Kidney (tissue), 14 donors: ENCODE data around the gene FAM131A. TPM values are rescaled to one million over a fixed set of nuclear protein-coding genes. Genes with fewer than 3 reads are reported as not detected.

ENCODE experiments used
- DNase-seq, 5 donors: peaks; one replicate each; pipeline ENCODE4 v3.0.0-alpha.2; 2013 to 2020
- FAIRE-seq: peaks from 2 replicates; lab custom pipeline; 2012; peaks lifted over from hg19 to GRCh38; lab: Jason Lieb, UNC
- H3K27ac ChIP-seq, 2 donors: one replicate each; pipeline ENCODE4 v1.7.0; 2013; ENCODE audit warnings: low read depth in 2 of 2, low read length in 2 of 2, inconsistent platforms in 1 of 2
- H3K27me3 ChIP-seq: one replicate; pipeline ENCODE4 v1.7.1; 2013; ENCODE audit warnings: low read length, inconsistent platforms; ENCODE audit not compliant: control insufficient read depth, insufficient read depth
- H3K36me3 ChIP-seq, 3 donors: one replicate each; pipeline versions ENCODE4 v1.7.0 to v1.7.1; 2013; ENCODE audit warnings: low read length in 3 of 3, control low read depth in 1 of 3, inconsistent platforms in 1 of 3; ENCODE audit not compliant: insufficient read depth in 3 of 3, control insufficient read depth in 2 of 3
- H3K4me1 ChIP-seq, 3 donors: one replicate each; pipeline versions ENCODE4 v1.7.0 to v1.7.1; 2013; ENCODE audit warnings: low read length in 3 of 3, inconsistent platforms in 1 of 3, low read depth in 1 of 3; ENCODE audit not compliant: control insufficient read depth in 2 of 3, insufficient read depth in 2 of 3
- H3K4me3 ChIP-seq, 3 donors: one replicate each; pipeline versions ENCODE4 v1.7.0 to v1.8.1; 2013; ENCODE audit warnings: low read length in 3 of 3, control low read depth in 1 of 3, inconsistent platforms in 1 of 3
- H3K9ac ChIP-seq, 3 donors: one replicate each; pipeline versions ENCODE4 v1.7.0 to v1.7.1; 2013; ENCODE audit warnings: low read length in 3 of 3, control low read depth in 1 of 3, inconsistent platforms in 1 of 3
- H3K9me3 ChIP-seq, 3 donors: one replicate each; pipeline versions ENCODE4 v1.7.0 to v1.7.1; 2013; ENCODE audit warnings: low read length in 3 of 3, control low read depth in 1 of 3, inconsistent platforms in 1 of 3; ENCODE audit not compliant: control insufficient read depth in 2 of 3, insufficient read depth in 1 of 3
- intact Hi-C: fragments of 100-400 bp; cut with DNase I; formaldehyde crosslinking; loops from one replicate; pipeline ENCODE4 v1.11.1; 2022
- polyA plus RNA-seq: library from polyadenylated mRNA; stranded (reverse); fragments of 350-450 nt; fragmentation: Illumina TruSeq; extraction: RNeasy Lipid Tissue Mini Kit (QIAGEN cat#74804); gene quantifications from one replicate; pipeline ENCODE4 v1.2.3, GENCODE V29; 2014; ENCODE audit warnings: low read depth, low replicate concordance; ENCODE audit not compliant: insufficient read depth
- total RNA-seq: library from RNA; stranded (reverse); fragmentation: NEBNext Ultra II Directional; extraction: Animal tissue kit (Norgen Biotek cat#: 25700); gene quantifications from one replicate; pipeline ENCODE4 v1.2.1, GENCODE V29; 2021
- TF ChIP-seq, protein P1 (sequence below): IDR thresholded peaks from 3 replicates; pipeline ENCODE4 v1.5.1; 2012; ENCODE audit warnings: mild to moderate bottlenecking, moderate library complexity, borderline replicate concordance; ENCODE audit not compliant: insufficient read depth; ENCODE audit errors: extremely low read depth
- donor health status: control.
- donor health status: control.
- donor health status: control.
- donor health status: control.
- donor health status: control.
- donor health status: DM: yes; HTN: yes; CAD: no.
- donor health status: Normal renal cell carcinoma (clear cell type).

Gene FAM131A
- total and polyA plus RNA-seq, 2 donors from 2014 or later = 14.0 to 20.1 TPM

DNA sequence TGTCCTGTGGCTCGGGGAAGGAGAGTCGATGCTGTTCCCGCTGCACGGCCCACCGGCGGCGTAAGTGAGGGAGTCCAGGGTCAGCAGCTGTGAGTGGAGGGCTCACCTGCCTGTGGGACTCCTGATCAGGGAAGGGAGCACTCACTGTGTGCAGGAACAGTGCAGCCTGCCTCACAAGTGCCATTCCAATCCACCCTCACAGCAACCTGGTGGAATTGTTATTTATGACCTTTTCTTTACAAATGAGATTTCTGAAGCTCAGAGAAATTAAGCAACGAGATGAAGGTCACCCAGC lies 51.5 kb downstream of the FAM131A start:
- FAIRE-seq (no peak), DNase-seq (no peak)
- Histone ChIP-seq H3K4me3 (no peak overlapping the region), H3K36me3 (no peaks in the 10 kb centered on the region), H3K9ac (no peak overlapping the region), H3K9me3 (no peaks in the 10 kb centered on the region), H3K27me3 (no peaks in the 10 kb centered on the region), H3K27ac (no peak overlapping the region), H3K4me1 (no peaks in the 10 kb centered on the region)
- TF ChIP-seq, protein P1, sequence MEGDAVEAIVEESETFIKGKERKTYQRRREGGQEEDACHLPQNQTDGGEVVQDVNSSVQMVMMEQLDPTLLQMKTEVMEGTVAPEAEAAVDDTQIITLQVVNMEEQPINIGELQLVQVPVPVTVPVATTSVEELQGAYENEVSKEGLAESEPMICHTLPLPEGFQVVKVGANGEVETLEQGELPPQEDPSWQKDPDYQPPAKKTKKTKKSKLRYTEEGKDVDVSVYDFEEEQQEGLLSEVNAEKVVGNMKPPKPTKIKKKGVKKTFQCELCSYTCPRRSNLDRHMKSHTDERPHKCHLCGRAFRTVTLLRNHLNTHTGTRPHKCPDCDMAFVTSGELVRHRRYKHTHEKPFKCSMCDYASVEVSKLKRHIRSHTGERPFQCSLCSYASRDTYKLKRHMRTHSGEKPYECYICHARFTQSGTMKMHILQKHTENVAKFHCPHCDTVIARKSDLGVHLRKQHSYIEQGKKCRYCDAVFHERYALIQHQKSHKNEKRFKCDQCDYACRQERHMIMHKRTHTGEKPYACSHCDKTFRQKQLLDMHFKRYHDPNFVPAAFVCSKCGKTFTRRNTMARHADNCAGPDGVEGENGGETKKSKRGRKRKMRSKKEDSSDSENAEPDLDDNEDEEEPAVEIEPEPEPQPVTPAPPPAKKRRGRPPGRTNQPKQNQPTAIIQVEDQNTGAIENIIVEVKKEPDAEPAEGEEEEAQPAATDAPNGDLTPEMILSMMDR = no peak
- intact Hi-C loops = no loop called here

DNA sequence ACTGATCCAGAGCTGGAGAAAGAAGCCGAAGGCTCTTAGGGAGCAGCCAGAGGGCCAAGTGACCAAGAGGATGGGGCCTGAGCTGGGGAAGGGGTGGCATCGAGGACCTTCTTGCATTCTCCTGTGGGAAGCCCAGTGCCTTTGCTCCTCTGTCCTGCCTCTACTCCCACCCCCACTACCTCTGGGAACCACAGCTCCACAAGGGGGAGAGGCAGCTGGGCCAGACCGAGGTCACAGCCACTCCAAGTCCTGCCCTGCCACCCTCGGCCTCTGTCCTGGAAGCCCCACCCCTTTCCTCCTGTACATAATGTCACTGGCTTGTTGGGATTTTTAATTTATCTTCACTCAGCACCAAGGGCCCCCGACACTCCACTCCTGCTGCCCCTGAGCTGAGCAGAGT lies 52.0 kb downstream of the FAM131A start:
- intact Hi-C loops = no loop called here
- Histone ChIP-seq H3K27ac (no peak overlapping the region), H3K4me3 (no peak overlapping the region), H3K36me3 (no peaks in the 10 kb centered on the region), H3K27me3 (no peaks in the 10 kb centered on the region), H3K4me1 (no peaks in the 10 kb centered on the region), H3K9ac (no peak overlapping the region), H3K9me3 (no peaks in the 10 kb centered on the region)
- TF ChIP-seq, protein P1 = no peak
- no peak for FAIRE-seq
- DNase-seq = no peak

DNA sequence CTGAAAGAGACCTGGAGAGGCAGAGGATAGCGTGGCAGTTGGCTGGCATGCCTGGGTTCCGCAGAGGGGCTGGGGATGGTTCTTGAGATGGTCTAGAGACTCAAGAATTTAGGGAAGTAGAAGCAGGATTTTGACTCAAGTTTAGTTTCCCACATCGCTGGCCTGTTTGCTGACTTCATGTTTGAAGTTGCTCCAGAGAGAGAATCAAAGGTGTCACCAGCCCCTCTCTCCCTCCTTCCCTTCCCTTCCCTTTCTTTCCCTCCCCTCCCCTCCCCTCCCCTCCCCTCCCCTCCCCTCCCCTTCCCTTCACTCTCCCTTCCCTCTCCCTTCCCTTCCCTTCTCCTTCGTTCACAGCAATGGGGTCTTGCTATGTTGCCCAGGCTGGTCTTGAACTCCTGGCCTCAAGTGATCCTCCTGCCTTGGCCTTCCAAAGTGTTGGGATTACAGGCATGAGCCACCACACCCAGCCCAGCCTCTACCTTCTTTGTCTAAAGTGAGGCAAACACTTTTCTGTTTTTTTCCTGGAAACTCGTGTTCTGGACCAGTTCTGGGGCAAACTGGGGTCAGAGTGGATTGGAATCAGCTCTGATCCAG lies 52.6 kb downstream of the FAM131A start:
- H3K36me3 ChIP-seq = no peaks in the 10 kb centered on the region
- no peak overlapping the region for H3K4me3 ChIP-seq
- FAIRE-seq (no peak), DNase-seq (no peak)
- intact Hi-C loops = no loop called here
- no peaks in the 10 kb centered on the region for H3K27me3 ChIP-seq
- no peak overlapping the region for H3K27ac ChIP-seq
- H3K9me3 ChIP-seq = no peaks in the 10 kb centered on the region
- no peak overlapping the region for H3K9ac ChIP-seq
- no peaks in the 10 kb centered on the region for H3K4me1 ChIP-seq
- TF ChIP-seq, protein P1 = no peak

DNA sequence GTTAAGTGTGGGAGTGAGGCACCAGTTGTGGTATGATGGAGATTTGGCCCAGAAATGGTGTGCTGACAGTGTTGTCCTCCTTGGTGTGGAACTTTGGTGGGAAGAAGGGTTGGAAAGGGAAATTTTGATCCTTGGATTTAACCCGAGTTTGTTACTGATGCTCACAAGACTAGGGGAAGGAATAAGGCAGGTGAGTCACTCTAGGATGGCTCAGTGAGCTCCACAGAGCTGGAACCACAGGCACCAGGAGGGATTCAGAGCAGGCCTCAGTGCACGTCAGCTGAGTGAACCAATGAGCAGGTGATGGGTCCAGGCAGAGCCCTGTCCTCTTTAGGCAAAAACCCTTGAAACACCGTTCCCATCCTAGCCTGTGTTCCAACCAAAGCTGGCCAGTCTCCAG lies 53.9 kb downstream of the FAM131A start:
- Histone ChIP-seq H3K36me3 (no peaks in the 10 kb centered on the region), H3K27ac (no peak overlapping the region), H3K9me3 (no peaks in the 10 kb centered on the region), H3K27me3 (no peaks in the 10 kb centered on the region), H3K4me3 (no peak overlapping the region), H3K9ac (no peak overlapping the region), H3K4me1 (no peaks in the 10 kb centered on the region)
- intact Hi-C loops = no loop called here
- no peak for DNase-seq
- TF ChIP-seq, protein P1 = no peak
- no peak for FAIRE-seq
